Endothelial cell of umbilical vein (primary cell): Measurements from ENCODE around the gene GBF1.

Source experiments
- EZH2 ChIP-seq: IDR thresholded peaks from 2 replicates; pipeline ENCODE4 v1.6.1; 2012; ENCODE audit warnings: borderline replicate concordance, low read depth, mild to moderate bottlenecking, moderate library complexity, low read length, inconsistent platforms; ENCODE audit not compliant: severe bottlenecking
- MAX ChIP-seq: IDR thresholded peaks from 2 replicates; pipeline ENCODE4 v1.6.1; 2011; ENCODE audit not compliant: insufficient read depth, insufficient read length
- TF ChIP-seq, protein P1 (sequence below), 2 donors: IDR thresholded peaks; 1 replicate in 1 of 2; 2 replicates in 1 of 2; pipeline ENCODE4 v1.5.1; 2011; ENCODE audit warnings: low read length in 2 of 2, mild to moderate bottlenecking in 2 of 2, moderate library complexity in 2 of 2, control low read depth in 1 of 2, inconsistent platforms in 1 of 2, low read depth in 1 of 2; ENCODE audit not compliant: insufficient read depth in 1 of 2; ENCODE audit errors: extremely low read depth in 1 of 2

GRCh38 chr10:102411341-102412255 lies 166.3 kb downstream of the GBF1 start:
- no peak for TF ChIP-seq MAX
- TF ChIP-seq, protein P1, sequence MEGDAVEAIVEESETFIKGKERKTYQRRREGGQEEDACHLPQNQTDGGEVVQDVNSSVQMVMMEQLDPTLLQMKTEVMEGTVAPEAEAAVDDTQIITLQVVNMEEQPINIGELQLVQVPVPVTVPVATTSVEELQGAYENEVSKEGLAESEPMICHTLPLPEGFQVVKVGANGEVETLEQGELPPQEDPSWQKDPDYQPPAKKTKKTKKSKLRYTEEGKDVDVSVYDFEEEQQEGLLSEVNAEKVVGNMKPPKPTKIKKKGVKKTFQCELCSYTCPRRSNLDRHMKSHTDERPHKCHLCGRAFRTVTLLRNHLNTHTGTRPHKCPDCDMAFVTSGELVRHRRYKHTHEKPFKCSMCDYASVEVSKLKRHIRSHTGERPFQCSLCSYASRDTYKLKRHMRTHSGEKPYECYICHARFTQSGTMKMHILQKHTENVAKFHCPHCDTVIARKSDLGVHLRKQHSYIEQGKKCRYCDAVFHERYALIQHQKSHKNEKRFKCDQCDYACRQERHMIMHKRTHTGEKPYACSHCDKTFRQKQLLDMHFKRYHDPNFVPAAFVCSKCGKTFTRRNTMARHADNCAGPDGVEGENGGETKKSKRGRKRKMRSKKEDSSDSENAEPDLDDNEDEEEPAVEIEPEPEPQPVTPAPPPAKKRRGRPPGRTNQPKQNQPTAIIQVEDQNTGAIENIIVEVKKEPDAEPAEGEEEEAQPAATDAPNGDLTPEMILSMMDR (IDR thresholded peaks at IDR 0.05; ENCODE audit: extremely low read depth in 1 of 2, insufficient read depth in 1 of 2, low read depth in 1 of 2, low read length in 2 of 2), result no peak
- TF ChIP-seq EZH2, result no peak
